Cardiac muscle cell (in vitro differentiated cells and primary cell): ENCODE measurements around the gene FARS2. TPM values are rescaled to one million over a fixed set of nuclear protein-coding genes. Genes with fewer than 3 reads are reported as not detected.
A peak's percentile ranks its signal among the peaks of the same experiment; 100 is the strongest.

Experiments
- DNase-seq, 2 donors: peaks; one replicate each; pipeline versions ENCODE4 v3.0.0 to v3.0.0-alpha.2; 2010 to 2017; ENCODE audit warnings: low read depth in 1 of 2, low spot score in 1 of 2
- H3K27ac ChIP-seq: fragments of 200-600 bp; sonication (generic); 2 replicates; pipeline ENCODE4 v1.5.1; 2016
- H3K27me3 ChIP-seq: fragments of 200-600 bp; sonication (generic); 2 replicates; pipeline ENCODE4 v1.6.0; 2016; ENCODE audit warnings: control low read depth
- H3K36me3 ChIP-seq: fragments of 200-600 bp; sonication (generic); 2 replicates; pipeline ENCODE4 v1.5.1; 2016; ENCODE audit warnings: control low read depth
- H3K4me1 ChIP-seq: fragments of 200-600 bp; sonication (generic); 2 replicates; pipeline ENCODE4 v1.8.1; 2017; ENCODE audit warnings: low read depth, mild to moderate bottlenecking, mixed run types
- H3K4me3 ChIP-seq: fragments of 200-600 bp; sonication (generic); 2 replicates; pipeline ENCODE4 v1.5.1; 2016; ENCODE audit warnings: mild to moderate bottlenecking
- H3K9me3 ChIP-seq: fragments of 200-600 bp; sonication (generic); 2 replicates; pipeline ENCODE4 v1.5.1; 2017; ENCODE audit warnings: low read depth, mild to moderate bottlenecking, control low read depth
- polyA plus RNA-seq: library from polyadenylated mRNA; unstranded; fragments of >200 nt; fragmentation: Nextera tagmentation; extraction: Ambion mirVana; gene quantifications from 2 replicates; pipeline ENCODE4 v1.2.1, GENCODE V29; 2016
- total RNA-seq: library from RNA; depleted of rRNA; stranded (reverse); fragments of >200 nt; gene quantifications from 2 replicates; pipeline ENCODE4 v1.2.3, GENCODE V29; 2016
- TF ChIP-seq, protein P1 (sequence below): IDR thresholded peaks from 2 replicates; pipeline ENCODE4 v1.5.1; 2012; ENCODE audit warnings: low read depth, mild to moderate bottlenecking, low read length

The FARS2 gene
- total and polyA plus RNA-seq, 2 experiments from 2014 or later = 12.4 to 22.5 TPM

DNA sequence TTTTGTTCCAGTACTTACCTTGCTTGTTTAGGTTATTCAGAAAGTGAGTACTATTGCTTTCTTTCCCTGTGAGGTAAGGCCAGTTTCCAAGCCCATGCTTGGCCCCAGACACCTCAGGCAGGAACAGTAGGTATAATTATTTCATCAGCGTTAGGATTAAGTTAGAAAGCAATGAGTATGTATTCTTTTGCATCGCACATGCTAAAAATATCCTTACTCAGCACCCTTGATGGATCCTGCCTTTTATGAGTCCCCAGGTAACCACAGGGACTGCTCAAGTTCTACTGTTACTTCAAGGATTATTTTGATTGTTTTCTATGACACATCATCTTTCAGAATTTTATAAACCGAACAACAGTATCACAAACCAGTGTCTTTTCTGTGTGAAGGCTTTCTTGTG lies 128.9 kb downstream of the FARS2 start:
- peaks cover 8% of the 10 kb centered on the region for H3K4me1 ChIP-seq
- H3K9me3 ChIP-seq = no peaks in the 10 kb centered on the region
- H3K27ac ChIP-seq = no peak overlapping the region
- TF ChIP-seq, protein P1, sequence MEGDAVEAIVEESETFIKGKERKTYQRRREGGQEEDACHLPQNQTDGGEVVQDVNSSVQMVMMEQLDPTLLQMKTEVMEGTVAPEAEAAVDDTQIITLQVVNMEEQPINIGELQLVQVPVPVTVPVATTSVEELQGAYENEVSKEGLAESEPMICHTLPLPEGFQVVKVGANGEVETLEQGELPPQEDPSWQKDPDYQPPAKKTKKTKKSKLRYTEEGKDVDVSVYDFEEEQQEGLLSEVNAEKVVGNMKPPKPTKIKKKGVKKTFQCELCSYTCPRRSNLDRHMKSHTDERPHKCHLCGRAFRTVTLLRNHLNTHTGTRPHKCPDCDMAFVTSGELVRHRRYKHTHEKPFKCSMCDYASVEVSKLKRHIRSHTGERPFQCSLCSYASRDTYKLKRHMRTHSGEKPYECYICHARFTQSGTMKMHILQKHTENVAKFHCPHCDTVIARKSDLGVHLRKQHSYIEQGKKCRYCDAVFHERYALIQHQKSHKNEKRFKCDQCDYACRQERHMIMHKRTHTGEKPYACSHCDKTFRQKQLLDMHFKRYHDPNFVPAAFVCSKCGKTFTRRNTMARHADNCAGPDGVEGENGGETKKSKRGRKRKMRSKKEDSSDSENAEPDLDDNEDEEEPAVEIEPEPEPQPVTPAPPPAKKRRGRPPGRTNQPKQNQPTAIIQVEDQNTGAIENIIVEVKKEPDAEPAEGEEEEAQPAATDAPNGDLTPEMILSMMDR = no peak
- H3K27me3 ChIP-seq = no peaks in the 10 kb centered on the region
- H3K4me3 ChIP-seq = no peak overlapping the region
- no peak for DNase-seq
- H3K36me3 ChIP-seq = no peaks in the 10 kb centered on the region

DNA sequence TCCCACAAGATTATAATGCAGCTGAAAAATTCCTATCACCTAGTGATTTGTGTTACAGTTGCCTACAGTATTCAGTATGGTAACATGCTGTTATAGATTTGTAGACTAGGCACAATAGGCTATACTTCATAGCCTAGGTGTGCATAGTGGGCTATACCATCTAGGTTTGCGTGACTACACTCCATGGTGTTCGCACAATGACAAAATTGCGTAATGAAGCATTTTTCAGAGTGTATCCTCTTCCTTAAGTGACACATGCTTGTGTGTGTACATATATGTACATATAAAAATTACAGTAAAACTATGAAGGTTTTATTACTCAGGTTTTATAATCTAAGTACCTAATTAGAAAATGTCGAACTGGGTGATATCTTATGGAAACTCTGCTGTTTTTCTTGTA lies 133.0 kb downstream of the FARS2 start:
- H3K27ac ChIP-seq = no peak overlapping the region
- no peaks in the 10 kb centered on the region for H3K9me3 ChIP-seq
- no peak for DNase-seq
- TF ChIP-seq, protein P1 = no peak
- no peaks in the 10 kb centered on the region for H3K36me3 ChIP-seq
- no peaks in the 10 kb centered on the region for H3K27me3 ChIP-seq
- H3K4me1 ChIP-seq = peaks cover 8% of the 10 kb centered on the region
- no peak overlapping the region for H3K4me3 ChIP-seq

DNA sequence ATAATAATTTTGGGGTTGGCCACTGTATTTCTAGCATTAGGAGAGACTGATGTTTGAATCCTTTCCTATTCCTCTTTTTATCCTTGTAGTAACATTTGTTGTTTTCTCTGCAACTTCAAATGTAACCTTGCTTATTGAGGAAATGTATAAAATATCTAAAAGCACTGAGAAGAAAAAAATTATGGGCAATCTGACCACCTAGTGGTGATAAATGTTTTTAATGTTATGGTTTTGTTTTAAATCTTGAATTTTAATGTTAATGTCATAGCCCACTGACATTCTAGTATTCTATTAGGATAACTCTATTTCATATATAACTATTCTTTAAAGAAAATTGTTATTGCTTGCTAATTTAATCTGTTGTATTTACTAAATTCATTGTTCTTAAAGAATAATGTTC lies 134.4 kb downstream of the FARS2 start:
- TF ChIP-seq, protein P1 = peak; percentile 4
- Histone ChIP-seq H3K4me1 (peaks cover 5% of the 10 kb centered on the region), H3K27ac (no peak overlapping the region), H3K27me3 (no peaks in the 10 kb centered on the region), H3K36me3 (no peaks in the 10 kb centered on the region), H3K4me3 (no peak overlapping the region), H3K9me3 (no peaks in the 10 kb centered on the region)
- DNase-seq = no peak

DNA sequence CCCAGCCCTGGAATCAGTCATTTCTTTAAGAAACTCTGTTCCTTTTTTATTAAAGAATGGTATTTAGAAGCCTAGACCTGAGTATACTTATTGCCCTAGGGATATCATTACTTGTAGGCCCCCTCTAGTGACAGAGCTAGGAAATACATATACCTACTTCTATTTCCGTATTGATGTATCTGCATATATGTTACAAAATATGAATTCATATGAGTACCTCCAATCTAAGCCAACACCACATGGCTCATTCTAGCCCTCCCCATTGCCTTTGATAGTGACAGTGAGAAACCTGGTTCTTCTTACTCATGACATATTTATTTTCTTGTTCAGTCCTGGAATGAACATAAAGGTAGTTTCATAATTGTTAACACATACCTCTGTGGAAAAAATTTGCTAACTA lies 137.2 kb downstream of the FARS2 start:
- Histone ChIP-seq H3K9me3 (no peaks in the 10 kb centered on the region), H3K27ac (no peak overlapping the region), H3K36me3 (no peaks in the 10 kb centered on the region), H3K4me1 (peaks cover 5% of the 10 kb centered on the region), H3K27me3 (no peaks in the 10 kb centered on the region), H3K4me3 (no peak overlapping the region)
- TF ChIP-seq, protein P1 = peak; percentile 60
- peak; percentile 49 to 68 for DNase-seq

DNA sequence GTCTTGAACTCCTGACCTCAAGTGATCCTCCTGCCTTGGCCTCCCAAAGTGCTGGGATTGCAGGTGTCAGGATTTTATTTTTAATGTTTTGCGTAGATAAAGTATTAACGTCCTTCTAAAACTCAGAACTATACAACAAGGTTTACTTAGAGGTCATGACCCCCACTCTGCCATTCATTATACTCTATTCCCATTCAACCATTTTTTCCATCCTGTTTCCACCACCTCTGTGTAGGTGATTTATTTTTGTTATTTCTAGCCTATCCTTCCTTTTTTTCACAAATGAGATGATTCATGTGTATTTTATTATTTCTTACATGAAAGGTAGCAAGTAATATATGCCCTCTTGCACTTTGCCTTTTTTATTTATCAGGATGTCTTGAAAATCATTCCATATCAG lies 138.1 kb downstream of the FARS2 start:
- H3K4me3 ChIP-seq = no peak overlapping the region
- H3K4me1 ChIP-seq = peaks cover 5% of the 10 kb centered on the region
- no peaks in the 10 kb centered on the region for H3K36me3 ChIP-seq
- no peak overlapping the region for H3K27ac ChIP-seq
- no peak for DNase-seq
- H3K9me3 ChIP-seq = no peaks in the 10 kb centered on the region
- TF ChIP-seq, protein P1 = no peak
- H3K27me3 ChIP-seq = no peaks in the 10 kb centered on the region
